ENCODE results near the gene TAF4.
"Not testable (repeated sequence)": the region's sequence is repeated elsewhere in the genome, so short reads cannot be mapped to it uniquely, and the experiment has no call there.

Gene TAF4

DNA sequence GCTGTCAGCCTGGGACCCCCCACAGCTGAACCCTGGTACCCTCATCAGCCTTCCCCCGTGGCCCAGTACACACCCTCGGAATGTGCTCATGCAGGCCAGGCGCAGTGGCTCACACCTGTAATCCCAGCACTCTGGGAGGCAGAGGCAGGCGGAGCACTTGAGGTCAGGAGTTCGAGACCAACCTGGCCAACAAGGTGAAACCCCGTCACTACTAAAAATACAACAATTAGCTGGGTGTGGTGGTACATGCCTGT, 9.9 kb downstream of the TAF4 start:
- not testable (repeated sequence) for DNase-seq

- no peak for DNase-seq
Observed at GRCh38 chr20:62055106-62055861, 10.4 kb downstream of the TAF4 start.

GRCh38 chr20:62054451-62054953, 11.2 kb downstream of the TAF4 start:
- DNase-seq, result no peak

- no peak for DNase-seq
Observed at GRCh38 chr20:62053465-62054196, 12.1 kb downstream of the TAF4 start.

- no peak for DNase-seq
Observed at GRCh38 chr20:62052842-62053464, 12.7 kb downstream of the TAF4 start.

DNA sequence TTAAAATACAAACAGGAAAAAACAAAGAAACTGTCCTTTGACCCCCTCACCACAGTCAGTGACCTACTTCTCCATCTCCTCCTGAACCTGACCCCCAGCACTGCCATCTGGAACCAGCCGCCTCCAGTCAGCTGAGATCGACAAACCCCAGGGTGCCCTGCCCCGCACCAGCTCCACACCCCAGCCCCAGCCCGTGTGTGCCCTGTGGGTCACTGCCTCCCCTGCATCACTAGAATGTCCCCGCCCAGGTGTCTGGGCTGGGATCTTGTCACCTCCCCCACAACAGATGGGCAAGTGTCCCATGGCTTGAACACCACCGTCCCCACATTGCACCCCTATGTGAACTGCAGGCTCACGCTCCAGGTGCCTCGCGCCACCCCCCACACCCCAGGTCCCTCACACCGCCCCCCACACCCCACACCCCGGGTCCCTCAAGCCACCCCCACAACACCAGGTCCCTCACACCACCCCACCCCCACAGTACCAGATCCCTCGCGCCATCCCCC, 13.3 kb downstream of the TAF4 start:
- no peak for DNase-seq

DNA sequence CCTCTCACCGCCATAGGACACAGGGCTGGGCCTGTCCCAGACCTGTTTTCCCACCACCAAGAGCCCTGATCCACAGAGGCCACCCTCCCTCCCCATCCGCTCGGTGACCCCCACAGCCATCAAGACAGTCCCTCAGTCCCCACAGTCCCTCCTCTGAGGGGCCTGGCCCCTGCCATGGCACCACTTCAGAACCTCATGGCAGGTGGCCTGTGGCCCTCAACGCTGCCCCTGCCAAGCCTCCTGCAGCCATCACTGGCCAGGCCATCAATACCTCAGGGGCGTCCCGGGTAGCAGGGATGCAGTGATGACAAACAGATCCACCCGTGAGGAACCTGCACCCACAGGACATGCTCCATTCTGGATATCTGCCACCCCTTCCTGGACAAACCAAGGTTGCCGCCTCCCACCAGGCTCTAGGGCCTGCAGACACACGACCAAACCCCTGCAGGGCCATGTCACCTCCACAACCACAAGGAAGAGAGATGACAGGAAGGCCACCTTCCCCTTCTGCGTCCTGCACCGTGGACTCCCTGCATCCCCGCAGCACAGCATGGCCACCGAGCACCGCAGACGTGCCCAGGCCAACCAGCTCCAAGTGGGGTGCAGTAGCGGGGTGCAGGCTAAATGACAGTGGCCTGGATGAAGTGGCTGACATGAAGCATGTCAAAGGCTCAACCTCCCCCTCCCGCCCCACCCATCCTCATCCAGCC, 14.0 kb downstream of the TAF4 start:
- no peak for DNase-seq

- DNase-seq, result no peak
Observed at GRCh38 chr20:62051144-62051543, 14.5 kb downstream of the TAF4 start.

- DNase-seq, result no peak
Observed at GRCh38 chr20:62050166-62051120, 15.2 kb downstream of the TAF4 start.

DNA sequence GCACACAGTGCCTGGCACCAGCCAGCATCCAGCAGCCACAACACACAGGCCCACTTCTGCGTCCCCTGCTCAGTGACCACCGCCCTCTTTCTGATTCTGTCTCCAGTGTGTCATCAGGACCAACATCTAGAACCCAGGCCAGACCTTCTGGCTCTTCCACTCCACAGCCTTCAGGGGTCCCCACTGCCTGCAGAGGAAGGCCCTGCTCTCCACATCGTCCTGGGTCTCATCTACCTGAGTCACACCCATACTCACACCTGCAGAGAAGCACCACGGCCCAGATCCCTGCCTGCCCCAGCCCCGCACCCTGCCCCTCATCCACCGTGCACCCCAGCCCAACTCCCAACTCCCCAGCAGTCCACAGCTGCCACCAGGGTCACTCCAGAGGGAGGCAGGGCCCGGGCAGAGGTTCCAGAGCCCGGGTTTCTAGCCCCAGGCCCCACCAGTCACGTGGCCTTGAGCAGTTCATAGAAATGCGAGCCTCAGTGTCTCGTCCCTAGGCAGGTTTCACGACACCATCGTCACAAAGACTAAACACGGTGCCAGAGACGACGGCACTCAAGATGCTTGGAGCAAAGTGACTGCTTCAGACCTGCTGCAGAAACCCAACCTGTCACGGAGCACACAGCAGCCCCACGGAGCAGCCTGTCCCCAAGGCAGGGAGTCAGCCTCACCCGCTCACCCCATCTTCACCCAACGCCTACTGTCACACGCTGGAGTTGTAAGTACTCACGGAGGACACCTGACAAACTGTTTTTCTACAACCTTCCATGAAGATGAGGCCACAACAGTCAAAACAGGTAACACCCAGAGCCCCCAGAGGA, 16.1 kb downstream of the TAF4 start:
- DNase-seq, result no peak

- DNase-seq, result no peak
Observed at GRCh38 chr20:62048821-62049291, 16.8 kb downstream of the TAF4 start.

DNA sequence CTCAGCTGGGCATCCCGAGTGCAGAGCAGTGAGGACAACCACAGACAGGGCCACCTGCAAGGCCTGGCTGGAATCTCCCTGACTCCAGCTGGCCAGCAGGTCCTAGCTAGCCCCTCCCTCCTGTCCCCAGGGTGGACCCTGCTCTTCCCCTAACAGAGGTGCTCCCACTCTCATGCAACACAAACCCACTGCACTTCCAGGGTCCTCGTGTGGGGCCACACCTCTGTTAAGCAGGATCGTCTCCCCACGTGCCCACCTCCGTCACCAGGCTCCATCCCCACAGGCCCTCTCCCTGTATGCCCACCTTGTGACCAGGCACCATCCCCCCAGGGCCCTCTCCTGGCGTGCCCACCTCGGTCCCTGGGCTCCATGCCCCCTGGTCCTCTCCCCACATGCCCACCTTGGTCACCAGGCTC, 17.3 kb downstream of the TAF4 start:
- DNase-seq, result no peak

- no peak for DNase-seq
Observed at GRCh38 chr20:62047666-62048345, 17.9 kb downstream of the TAF4 start.

GRCh38 chr20:62046431-62046830, 19.2 kb downstream of the TAF4 start:
- no peak for DNase-seq

GRCh38 chr20:62045529-62046285, 20.0 kb downstream of the TAF4 start:
- DNase-seq, result no peak

DNA sequence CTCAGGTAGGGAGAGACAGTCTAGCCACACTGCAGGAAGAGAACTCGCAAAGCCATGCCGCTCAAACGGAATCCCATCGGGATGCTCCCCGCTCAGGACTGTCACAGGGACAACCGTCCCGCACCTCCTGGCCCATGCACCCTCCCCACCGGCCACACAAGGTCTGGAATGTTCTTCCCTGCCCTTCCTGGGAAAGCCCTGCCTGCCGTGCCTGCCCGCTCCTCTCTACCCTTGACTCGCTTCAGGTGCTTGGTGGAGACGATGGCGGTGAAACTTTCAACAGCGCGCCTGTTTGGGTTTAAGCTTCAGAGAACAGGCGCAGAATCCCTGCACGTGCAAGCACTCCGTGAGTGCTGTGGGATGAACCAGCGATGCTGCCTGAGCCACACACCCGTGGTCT, 20.6 kb downstream of the TAF4 start:
- no peak for DNase-seq

GRCh38 chr20:62044631-62045030, 21.1 kb downstream of the TAF4 start:
- no peak for DNase-seq

GRCh38 chr20:62043131-62043914, 22.4 kb downstream of the TAF4 start:
- DNase-seq, result no peak

All from CD4-positive, alpha-beta T cell treated with Interleukin-10 for 1 hour (primary cell).